ENCODE measurements around the gene CDH16.
A peak's percentile ranks its signal among the peaks of the same experiment; 100 is the strongest.
"Not testable (repeated sequence)": the region's sequence is repeated elsewhere in the genome, so short reads cannot be mapped to it uniquely, and the experiment has no call there.

The CDH16 gene, protein sequence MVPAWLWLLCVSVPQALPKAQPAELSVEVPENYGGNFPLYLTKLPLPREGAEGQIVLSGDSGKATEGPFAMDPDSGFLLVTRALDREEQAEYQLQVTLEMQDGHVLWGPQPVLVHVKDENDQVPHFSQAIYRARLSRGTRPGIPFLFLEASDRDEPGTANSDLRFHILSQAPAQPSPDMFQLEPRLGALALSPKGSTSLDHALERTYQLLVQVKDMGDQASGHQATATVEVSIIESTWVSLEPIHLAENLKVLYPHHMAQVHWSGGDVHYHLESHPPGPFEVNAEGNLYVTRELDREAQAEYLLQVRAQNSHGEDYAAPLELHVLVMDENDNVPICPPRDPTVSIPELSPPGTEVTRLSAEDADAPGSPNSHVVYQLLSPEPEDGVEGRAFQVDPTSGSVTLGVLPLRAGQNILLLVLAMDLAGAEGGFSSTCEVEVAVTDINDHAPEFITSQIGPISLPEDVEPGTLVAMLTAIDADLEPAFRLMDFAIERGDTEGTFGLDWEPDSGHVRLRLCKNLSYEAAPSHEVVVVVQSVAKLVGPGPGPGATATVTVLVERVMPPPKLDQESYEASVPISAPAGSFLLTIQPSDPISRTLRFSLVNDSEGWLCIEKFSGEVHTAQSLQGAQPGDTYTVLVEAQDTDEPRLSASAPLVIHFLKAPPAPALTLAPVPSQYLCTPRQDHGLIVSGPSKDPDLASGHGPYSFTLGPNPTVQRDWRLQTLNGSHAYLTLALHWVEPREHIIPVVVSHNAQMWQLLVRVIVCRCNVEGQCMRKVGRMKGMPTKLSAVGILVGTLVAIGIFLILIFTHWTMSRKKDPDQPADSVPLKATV

DNA sequence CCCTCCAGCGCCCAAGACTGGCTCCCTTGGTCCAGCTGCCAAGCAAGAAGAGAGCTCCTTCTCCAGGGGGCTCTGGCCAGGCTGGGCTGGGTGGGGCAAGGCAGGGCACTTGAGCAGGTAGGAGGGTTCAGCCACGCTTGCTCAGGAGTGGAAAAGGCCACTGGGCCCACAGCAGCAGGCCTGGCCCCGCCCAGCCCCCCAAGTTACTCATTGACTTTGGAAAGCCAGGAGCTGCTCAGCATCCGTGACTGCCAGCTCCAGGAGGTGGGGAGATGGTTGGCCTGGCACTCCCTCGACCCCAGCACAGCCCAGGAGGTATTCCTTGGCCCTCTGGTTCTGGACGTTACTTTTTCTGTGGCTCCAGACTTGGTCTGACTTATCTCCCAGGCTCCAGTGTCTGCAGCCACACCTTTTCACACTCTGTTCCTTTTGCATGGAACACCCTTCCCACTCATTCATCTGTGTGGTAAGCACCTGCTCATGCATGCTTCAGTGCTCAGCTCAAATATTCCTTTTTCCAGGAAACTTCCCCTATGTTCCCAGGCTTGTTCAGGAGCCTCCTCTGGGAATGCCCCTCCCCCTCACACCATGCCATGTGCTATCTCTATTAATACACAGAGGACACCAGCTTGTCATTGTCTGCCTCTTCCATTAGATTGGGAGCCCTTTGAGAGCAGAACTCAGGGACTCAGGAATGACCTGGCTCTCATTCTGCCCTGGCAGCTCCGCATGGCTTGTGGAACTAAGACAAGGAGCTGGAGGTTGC, at the start of gene CDH16:
CDH16 (minus strand) TSS at position 83 of the 766 bp plus-strand sequence. CDS start 820 bp downstream, outside the sequence.
- DNase-seq, result no peak

DNA sequence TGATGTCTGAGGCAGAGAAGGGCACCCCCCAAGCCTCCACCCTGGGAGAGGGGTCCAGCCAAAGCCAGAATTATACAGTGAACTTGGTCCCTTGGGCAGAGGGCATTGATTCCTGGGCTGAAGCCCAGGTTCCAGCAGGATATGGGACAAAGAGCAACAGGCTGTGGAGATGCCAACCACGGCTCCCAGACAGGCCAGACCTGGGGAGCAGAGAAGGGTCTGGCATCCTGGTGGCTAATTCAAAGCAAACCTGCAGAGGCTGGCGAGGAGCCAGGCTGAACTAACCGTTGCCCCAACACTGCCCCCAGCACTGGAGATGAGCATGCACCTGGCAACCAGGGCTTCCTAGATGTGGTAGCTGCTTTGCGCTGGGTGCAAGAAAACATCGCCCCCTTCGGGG, 45.4 kb upstream of the CDH16 start:
- no peak for DNase-seq

DNA sequence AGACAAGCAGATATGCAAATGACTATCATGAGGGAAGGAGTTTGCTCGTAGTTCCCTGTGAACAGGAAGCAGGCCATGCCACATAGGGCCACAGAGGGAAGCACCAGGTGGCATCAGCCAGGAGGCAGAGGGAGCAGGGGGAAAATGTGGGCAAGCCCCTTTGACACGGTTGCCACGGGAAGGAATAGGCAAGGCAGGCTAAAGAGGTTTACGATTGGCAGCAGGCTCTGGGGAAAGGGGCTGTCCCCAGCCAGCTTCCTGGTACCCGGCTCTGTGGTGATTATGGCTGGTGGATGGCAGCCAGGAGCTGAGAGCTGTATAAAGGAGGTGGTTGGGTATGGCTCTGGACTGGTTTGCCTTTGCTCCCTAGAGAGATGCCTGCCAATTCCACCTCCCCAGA, 43.2 kb upstream of the CDH16 start:
- no peak for DNase-seq

DNA sequence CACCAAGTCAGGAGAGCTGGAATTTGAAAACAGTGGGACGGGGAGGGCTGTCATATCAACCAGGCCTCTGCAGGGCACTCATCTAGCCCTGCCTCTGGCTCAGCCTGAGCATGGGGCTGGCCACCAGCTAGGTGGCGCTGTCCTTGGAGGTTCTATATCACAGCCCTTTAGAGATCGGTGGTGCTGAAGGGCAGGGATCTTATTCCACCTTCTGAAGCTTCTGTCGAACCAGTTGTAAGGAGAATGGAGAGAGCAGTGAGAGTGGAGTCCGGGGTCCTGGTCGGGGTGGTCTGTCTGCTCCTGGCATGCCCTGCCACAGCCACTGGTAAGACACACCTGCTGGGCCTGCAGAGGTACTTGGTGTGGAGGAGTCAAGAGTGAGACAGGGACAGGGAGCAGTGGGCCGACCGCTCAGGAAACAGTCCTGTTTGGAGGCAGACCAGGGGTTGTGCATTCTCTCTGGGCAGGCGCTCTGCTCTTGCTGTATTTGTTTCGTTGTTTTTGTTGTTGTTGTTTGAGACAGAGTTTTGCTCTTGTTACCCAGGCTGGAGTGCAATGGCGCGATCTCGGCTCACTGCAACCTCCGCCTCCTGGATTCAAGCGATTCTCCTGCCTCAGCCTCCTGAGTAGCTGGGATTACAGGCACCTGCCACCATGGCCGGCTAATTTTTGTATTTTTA, 42.5 kb upstream of the CDH16 start, which contains the start of gene CES3:
CES3 (plus strand) TSS at position 202 of the 680 bp plus-strand sequence; CDS start at position 244, 42 bp downstream.
- DNase-seq, result peak; percentile 65

DNA sequence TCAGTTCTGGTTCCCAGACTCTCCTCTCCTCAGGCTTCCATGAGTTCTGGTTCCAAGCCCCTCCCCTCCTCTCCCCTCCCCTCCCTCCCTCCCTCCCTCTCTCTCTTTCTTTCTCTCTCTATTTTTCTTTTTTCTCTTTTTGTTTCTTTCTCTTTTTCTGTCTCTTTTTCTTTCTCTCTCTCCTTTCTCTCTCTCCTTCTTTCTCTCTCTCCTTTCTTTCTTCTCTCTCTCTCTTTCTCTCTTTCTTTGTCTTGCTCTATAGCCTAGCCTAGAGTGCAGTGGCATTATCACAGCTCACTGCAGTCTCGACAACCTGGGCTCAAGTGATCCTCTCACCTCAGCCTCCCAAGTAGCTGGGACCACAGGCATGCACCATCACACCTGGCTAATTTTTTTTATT, 41.6 kb upstream of the CDH16 start:
- DNase-seq, result no peak

DNA sequence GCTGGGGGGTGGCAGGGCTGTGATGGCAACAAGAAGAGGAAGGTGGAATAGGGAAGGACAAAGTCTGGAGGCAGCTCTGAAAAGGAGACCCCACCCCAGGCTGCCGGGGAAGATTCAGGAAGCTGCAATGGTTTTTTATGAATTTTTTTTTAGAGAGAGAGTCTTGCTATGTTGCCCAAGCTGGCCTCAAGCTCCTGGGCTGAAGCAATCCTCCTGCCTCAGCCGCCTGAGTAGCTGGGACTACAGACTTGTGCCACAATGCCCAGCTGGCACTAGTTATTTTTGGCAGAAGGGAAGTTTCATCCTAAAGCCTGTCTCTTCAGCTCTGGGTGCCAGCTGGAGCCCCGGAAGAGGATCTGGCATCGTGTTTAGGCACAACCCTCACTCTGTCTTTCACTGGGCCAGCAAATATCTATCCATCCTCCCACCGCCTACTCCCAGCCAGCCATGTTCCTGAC, 41.0 kb upstream of the CDH16 start:
- DNase-seq, result no peak

DNA sequence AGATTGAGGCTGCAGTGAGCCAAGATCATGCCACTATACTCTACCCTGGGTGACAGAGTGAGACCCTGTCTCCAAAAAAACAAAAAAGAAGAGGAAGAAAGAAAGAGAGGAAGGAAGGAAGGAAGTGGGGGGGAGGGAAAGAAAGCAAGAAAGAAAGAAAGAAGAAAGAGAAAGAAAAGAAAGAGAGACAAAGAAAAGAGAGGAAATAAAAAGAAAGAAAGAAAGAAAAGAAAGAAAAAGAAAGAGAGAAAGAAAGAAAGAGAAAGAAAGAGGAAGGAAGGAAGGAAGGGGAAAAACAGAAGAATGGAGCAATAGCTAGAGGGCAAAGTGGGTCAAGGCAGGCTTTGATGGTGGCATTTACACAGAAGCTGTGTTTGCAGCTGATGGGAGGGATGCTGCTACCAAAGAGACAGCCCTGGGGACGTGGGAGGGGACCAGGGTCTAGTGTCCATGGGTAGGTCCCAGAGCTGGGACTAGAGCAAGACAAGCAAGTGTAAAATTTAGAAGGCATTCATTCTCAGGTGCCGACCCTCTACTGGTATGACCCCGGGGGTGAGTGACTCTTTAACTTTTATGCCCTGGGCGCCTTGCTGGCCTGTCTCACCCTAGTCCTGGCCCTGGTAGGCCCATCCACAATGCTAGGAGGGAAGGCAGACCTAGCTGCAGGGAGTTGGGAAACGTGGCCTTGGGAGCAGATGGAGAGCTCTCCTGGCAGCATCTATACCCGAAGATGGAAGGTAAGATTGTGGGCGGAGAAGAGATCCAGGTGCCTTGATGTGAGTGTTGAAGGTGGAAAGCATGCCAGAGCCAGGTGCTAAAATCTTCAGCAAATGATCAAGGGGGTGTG, 40.4 kb upstream of the CDH16 start:
- DNase-seq, result no peak

DNA sequence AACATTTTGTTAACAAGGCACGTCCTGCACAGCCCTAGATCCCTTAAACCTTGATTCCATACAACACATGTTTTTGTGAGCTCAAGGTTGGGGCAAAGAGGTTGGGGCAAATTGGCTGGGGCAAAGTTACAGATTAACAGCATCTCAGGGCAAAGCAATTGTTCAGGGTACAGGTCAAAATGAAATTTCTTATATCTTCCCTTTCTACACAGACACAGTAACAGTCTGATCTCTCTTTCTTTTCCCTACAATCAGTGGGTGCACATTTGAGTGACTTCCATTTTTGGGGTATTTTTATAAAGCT, 37.4 kb upstream of the CDH16 start:
- not testable (repeated sequence) for DNase-seq

DNA sequence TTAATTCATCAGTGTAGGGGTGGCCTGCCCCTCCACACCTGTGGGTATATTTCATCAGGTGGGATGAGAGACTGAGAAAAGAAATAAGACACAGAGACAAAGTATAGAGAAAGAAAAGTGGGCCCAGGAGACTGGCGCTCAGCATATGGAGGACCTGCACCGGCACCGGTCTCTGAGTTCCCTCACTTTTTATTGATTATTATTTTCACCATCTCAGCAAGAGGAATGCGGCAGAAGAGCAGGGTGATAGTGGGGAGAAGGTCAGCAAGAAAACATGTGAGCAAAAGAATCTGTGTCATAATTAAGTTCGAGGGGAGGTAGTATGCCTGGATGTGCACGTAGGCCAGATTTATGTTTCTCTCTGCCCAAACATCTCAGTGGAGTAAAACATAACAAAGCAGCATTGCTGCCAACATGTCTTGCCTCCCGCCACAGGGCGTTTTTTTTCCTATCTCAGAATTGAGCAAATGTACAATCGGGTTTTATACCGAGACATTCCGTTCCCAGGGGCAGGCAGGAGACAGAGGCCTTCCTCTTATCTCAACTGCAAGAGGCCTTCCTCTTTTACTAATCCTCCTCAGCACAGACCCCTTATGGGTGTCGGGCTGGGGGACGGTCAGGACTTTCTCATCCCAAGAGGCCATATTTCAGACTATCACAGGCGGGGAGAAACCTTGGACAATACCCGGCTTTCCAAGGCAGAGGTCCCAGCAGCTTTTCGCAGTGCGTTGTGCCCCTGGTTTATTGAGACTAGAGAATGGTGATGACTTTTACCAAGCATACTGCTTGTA, 36.9 kb upstream of the CDH16 start:
- not testable (repeated sequence) for DNase-seq

DNA sequence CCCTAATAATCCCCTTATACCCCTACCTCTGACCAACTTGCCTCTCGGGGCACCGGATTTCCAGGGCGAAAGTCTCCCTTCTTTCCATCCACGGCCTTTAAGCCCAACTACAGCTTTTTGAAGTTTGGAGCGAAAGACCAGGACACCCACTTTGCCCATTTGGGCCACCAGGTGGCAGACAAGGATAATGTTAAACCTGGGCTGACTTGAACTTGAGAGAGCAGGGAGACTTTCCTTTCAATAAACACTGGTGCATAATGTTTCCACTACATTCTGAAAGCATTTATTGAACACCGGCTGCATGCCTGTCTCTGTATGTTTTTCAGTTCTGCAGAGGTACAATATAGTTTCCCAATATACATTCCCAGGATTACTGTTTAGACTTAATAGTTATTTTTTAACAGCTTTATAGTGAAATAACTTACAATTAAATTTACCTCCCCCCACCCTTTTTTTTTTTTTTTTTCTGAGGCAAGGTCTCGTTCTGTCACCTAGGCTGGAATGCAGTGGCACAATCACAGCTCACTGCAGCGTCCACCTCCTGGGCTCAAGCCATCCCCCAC, 35.5 kb upstream of the CDH16 start:
- peak; percentile 68 for DNase-seq

DNA sequence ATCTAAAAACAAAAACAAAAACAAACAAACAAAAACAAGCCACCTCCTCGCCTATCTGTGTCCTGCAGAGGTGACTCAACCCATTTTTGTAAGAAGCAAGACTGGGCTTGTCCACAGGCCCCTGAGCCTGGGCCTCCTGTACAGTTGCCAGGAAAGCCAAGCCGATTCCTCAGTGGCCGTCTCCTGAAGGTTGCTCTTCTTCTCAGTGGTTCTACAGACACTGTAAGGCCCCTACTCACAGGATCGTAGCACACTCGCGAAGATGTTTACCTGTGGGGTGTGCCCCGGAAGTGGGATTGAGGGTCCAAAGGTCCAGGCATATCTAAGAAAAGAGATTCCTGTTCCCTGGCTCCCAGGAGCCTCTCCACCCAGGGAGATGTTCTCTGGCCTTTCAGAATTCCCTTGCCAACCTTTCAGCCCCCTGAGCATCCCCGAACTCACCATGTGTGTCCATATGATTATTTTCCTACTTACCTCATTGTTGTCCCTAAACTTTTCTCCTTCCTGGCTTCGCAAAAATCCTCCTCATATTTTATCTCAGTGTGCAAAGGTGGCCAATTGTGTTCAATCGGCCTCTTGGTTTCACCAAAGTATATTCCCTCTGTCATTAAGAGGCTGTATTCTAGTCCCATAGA, 34.9 kb upstream of the CDH16 start:
- no peak for DNase-seq

DNA sequence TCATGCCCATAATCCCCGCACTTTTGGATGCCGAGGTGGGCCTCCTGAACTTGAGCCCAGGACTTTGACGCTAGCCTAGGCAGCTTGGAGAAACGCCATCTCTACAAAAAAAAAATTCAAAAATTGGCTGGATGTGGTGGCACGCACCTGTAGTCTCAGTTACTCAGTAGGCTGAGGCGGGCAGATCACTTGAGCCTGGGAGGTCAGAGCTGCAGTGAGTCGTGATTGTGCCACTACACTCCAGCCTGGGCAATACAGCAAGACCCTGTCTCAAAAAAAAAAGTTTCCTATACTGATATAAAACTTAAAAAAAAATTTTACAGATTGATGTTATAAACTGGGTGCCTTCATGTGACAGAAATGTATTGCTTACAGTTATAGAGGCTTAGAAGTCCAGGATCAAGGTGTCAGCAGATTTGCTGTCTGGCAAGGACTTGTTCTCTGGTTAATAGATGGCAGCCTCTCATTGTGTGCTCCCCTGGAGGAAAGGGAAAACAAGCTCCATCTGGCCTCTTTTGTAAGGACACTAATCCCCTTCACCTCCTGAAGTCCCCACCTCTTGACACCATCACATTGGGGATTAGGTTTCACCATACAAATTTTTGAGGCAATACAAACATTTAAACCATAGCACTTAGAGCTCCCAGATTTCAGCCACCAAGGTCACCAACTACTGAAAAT, 33.9 kb upstream of the CDH16 start:
- DNase-seq, result no peak

DNA sequence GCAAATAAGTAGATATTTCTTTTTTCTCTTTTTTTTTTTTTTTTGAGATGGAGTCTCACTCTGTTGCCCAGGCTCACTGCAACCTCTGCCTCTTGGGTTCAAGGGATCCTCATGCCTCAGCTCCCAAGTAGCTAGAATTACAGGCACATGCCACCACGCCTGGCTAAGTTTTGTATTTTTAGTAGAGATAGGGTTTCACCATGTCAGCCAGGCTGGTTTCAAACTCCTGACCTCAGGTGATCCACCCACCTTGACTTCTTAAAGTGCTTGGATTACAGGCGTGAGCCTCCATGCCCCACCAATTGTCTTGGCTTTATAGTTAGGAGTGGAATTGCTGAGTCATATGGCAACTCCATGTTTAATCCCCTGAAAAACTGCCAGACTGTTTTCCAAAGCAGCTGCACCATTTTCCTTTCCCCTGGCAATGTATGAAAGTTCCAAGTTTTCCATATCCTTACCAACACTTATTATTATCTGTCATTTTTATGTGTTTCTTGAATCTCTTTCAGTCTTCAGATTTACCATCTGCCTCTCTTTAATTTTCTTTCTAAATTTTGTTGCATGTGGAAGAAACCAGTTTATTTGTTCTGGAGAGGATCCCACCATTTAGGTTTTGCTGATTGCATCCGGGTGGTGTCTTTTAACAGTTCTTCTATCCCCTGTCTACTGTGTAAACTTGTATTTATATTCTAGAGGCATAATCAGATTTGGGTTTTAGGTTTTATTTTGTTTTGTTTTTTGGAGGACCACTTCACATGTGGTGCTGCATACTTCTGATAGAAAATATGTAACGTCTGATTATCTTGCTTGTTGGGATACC, 32.5 kb upstream of the CDH16 start:
- no peak for DNase-seq

DNA sequence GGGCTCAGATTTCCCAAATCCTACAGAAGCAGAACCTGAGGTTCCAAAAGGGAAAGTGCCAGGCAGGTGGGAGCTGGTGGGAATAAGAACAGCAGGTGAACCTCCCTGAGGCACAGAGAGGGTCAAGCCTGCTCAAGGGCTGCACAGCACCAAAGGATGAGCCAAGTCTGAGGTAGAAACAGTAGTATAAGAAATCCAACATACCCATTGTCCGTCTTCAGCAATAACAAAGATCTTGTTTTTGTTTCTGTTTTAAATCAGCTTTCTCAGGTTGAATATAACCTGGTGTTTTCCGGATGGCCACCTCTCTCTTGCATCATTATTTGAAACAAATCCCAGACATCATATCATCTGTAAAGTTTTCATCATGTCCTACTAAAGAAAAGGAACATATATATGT, 31.8 kb upstream of the CDH16 start:
- DNase-seq, result no peak

DNA sequence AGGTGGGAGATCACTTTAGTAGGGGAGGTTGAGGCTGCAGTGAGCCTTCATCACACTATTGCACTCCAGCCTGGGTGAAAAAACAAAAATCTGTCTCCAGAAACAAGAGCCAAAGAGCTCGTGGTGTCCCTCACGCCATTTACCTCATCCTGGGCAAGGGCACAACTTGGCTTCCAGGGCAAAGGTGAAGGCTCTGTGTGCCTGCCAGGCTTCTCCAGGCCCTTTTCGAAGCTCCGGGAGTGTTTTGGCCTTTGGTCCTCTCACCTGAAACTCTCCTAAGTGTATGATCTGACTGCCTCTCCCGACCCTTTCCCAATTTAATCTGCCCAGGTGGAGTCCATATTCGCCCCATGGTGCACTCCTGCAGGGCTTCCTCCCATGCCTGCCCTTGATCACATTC, 30.8 kb upstream of the CDH16 start:
- no peak for DNase-seq

DNA sequence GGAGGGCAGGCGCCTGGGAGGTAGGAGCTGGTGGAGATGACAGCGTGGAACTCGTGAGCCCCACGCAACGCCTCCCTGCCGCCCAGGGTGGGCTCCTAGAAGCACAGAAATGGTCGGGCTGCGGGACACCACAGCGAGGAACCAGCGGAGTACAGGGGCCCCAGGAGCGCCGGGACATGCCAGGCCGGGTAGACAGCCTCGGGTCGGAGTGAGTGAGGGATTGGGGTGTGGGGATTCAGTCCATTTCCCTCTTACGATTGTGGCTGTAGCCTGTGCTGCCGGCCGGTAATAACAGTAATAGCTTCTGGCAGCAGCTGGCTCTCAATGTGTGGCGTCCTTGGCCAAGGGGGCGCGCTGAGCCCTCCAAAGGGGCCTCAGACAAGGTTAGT, 30.1 kb upstream of the CDH16 start:
- DNase-seq, result no peak

DNA sequence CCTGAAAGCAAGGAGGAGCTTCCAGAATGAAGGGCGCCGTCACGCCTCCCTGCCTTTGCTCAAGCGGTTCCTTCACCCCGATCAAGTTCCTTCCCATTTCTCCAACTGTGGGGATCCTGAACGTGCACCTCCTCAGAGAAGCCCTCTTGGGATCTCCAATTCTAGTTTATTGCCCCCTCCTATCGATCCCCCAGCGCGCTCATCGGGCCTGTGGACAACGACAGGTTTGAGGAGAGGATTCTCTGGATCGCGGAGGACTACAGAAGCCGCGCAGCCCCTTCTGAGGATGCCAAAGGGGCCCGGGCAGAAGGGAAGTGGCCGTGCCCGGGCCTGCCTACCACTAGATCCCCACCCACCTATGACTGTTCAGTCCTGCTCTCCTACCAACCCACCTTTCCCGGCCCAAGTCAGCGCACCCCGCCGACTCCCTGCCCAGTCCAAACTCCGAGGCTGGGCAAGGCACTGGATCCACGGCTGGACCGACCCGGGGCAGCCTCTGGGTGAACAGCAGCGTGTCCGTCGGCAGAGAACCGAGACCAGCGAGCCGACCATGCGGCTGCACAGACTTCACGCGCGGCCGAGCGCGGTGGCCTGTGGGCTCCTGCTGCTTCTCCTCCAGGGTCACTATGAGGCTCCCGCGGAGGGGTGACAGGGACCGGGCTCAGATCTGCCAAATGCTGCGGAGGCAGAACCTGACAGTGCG, 29.6 kb upstream of the CDH16 start:
- no peak for DNase-seq
